ENCODE measurements around the gene CNIH2. TPM values are rescaled to one million over a fixed set of nuclear protein-coding genes. Genes with fewer than 3 reads are reported as not detected.

CNIH2 gene
- total and polyA plus RNA-seq, 9 of the 15 experiments (the other 6 are each of a cell fraction or from before 2014, with no cell fraction given): 0.26 to 0.89 (median 0.40) TPM; not detected in 4

- in situ Hi-C loops (cut with MboI) (no loop called here), intact Hi-C loops (cut with micrococcal nuclease) (no loop called here)
- H3K4me1 ChIP-seq (replicated peaks in 1 of 2; ENCODE audit: control insufficient read depth in 2 of 2, insufficient read depth in 2 of 2, low read length in 2 of 2): peaks cover 8 to 48% of the 10 kb centered on the region in 2 experiments
- H3K4me3 ChIP-seq: no peak overlapping the region
- H3K9ac ChIP-seq (ENCODE audit: insufficient read depth in 1 of 2, low read depth in 2 of 2, low read length in 2 of 2): no peak overlapping the region
- H4K20me1 ChIP-seq (replicated peaks; ENCODE audit: control insufficient read depth, insufficient read depth, low read length): 0 out of 2 replicates have a peak, but pooled peaks cover 5% of the 10 kb centered on the region
- ATAC-seq: no peak
- no peak overlapping the region for H3K4me2 ChIP-seq (ENCODE audit: insufficient read depth, low read length)
- CTCF ChIA-PET (ENCODE audit: low intra/inter-chr PET ratio): no interaction called here
- POLR2A ChIA-PET: no interaction called here
- no peak overlapping the region for H3K27ac ChIP-seq (ENCODE audit: extremely low read depth, low read depth, low read length)
- FAIRE-seq: no peak
- no peak for DNase-seq (ENCODE audit: extremely low read depth in 1 of 4, low spot score in 3 of 4)
- H3K36me3 ChIP-seq (ENCODE audit: control insufficient read depth, insufficient read depth, low read length): no peaks in the 10 kb centered on the region
- TF ChIP-seq EWSR1 (IDR thresholded peaks at IDR 0.05; ENCODE audit: borderline replicate concordance, low read depth, partially characterized antibody) (no peak), FOXO4 (CRISPR knock-in tag; IDR thresholded peaks at IDR 0.05) (no peak), RBM17 (IDR thresholded peaks at IDR 0.05; ENCODE audit: borderline replicate concordance, low read depth, low read length) (no peak), FOXP4 (CRISPR knock-in tag; IDR thresholded peaks at IDR 0.05; ENCODE audit: borderline replicate concordance) (no peak)
- TF ChIP-seq, protein P1, sequence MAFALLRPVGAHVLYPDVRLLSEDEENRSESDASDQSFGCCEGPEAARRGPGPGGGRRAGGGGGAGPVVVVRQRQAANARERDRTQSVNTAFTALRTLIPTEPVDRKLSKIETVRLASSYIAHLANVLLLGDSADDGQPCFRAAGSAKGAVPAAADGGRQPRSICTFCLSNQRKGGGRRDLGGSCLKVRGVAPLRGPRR (CRISPR knock-in tag; IDR thresholded peaks at IDR 0.05): no peak
- 5% methylated on average over 3 of the region's 4 CpGs for WGBS (ENCODE audit: insufficient coverage, low coverage, missing lambda C conversion rate)
- H2AFZ ChIP-seq (ENCODE audit: low read depth, low read length): no peak overlapping the region
- no peaks in the 10 kb centered on the region for H3K9me3 ChIP-seq (replicated peaks; ENCODE audit: control insufficient read depth, insufficient read depth, low read depth, low read length)
- H3K79me2 ChIP-seq (ENCODE audit: control insufficient read depth, insufficient read depth, low read length): peaks cover 5% of the 10 kb centered on the region
- no peaks in the 10 kb centered on the region for H3K9me1 ChIP-seq (ENCODE audit: control insufficient read depth, insufficient read depth, low read length)
- BruUV-seq (replicated peaks): no TSS peak
- H3K27me3 ChIP-seq (ENCODE audit: control insufficient read depth in 2 of 2, insufficient read depth in 2 of 2, low read length in 2 of 2): peaks cover 0 to 8% of the 10 kb centered on the region in 2 experiments; a peak in 2 of 5 replicates
These were observed 15.4 kb downstream of the CNIH2 start for GRCh38 chr11:66293352-66293751.

Measured in K562 (cell line).